Measurements from ENCODE around the gene GATA2.

The GATA2 gene

DNA sequence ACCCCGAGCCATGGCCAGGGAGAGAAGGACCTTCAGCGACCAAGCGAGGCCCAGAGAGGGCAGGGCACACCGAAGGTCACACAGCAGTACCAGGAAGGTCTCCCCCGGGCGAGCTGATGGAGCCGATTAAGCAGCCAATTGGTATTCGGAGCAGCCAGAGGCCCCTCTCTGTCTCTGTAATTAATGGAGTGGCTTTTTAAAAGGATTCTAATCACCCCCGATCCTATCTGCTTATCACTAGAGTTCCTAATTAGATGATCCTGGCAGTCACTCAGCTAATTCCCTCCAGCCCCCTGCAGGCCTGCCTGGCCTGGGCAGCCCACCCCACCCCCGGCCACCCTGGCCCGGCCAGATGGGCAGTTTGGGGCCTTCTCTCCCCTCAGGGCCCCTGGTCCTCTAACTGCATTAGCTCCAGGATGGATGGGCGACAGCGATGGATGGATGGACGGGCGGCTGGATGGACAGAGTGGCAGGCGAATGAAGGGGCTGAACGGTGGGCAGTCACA lies 24.7 kb downstream of the GATA2 start:
- Mint-ChIP-seq H3K27me3 (peaks cover 51 to 61% of the 10 kb centered on the region in 2 donors), H3K4me1 (no peaks in the 10 kb centered on the region), H3K9me3 (no peaks in the 10 kb centered on the region), H3K27ac (no peak overlapping the region), H3K4me3 (no peak overlapping the region), H3K36me3 (no peaks in the 10 kb centered on the region)
- ATAC-seq (replicated peaks) (no peak), DNase-seq (no peak)

GRCh38 chr3:128466840-128467541 lies 26.0 kb downstream of the GATA2 start, which contains the start of gene DNAJB8:
Gene DNAJB8 (minus strand): TSS chr3:128466890. CDS start chr3:128463245, 3,645 bp downstream.
- no peaks in the 10 kb centered on the region for H3K4me1 Mint-ChIP-seq
- ATAC-seq (replicated peaks) (no peak), DNase-seq (no peak)
- no peaks in the 10 kb centered on the region for H3K36me3 Mint-ChIP-seq
- H3K9me3 Mint-ChIP-seq, result no peaks in the 10 kb centered on the region
- H3K4me3 Mint-ChIP-seq, result no peak within 1 kb of the TSS
- H3K27ac Mint-ChIP-seq, result no peak within 1 kb of the TSS
- peaks cover 42 to 55% of the 10 kb centered on the region in 2 donors for H3K27me3 Mint-ChIP-seq

- DNase-seq, result no peak
- H3K4me3 Mint-ChIP-seq, result no peak overlapping the region
- no peaks in the 10 kb centered on the region for H3K9me3 Mint-ChIP-seq
- H3K4me1 Mint-ChIP-seq, result no peaks in the 10 kb centered on the region
- H3K36me3 Mint-ChIP-seq, result no peaks in the 10 kb centered on the region
- no peak for ATAC-seq (replicated peaks)
- H3K27me3 Mint-ChIP-seq, result peaks cover 40 to 41% of the 10 kb centered on the region in 2 donors
- H3K27ac Mint-ChIP-seq, result no peak overlapping the region
Measured at GRCh38 chr3:128464702-128465101, 28.3 kb downstream of the GATA2 start.

- Mint-ChIP-seq H3K4me3 (no peak overlapping the region), H3K27me3 (peaks cover 40 to 41% of the 10 kb centered on the region in 2 donors), H3K27ac (no peak overlapping the region), H3K9me3 (no peaks in the 10 kb centered on the region), H3K4me1 (no peaks in the 10 kb centered on the region), H3K36me3 (no peaks in the 10 kb centered on the region)
- no peak for DNase-seq
- no peak for ATAC-seq (replicated peaks)
Measured at GRCh38 chr3:128464188-128464587, 28.8 kb downstream of the GATA2 start.

DNA sequence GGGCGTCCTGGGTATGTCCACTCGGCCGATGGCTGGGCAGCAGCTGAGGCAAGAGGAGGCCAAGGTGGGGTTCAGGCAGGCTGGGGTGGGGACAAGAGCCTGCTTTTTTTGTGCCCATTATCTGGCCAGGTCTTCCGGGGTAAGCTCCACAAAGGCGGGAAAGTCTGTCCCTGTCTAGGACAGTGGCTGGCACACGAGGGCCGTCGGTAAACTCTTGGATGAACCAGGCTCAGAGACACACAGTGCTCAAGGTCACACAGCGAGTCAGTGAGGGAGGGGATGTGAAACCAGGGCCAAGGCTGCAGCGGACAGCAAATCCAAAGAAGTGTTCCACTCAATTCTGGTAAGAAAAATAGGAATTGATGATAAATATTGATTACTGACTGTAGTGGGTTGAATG lies 29.2 kb downstream of the GATA2 start:
- no peak overlapping the region for H3K4me3 Mint-ChIP-seq
- peaks cover 40 to 41% of the 10 kb centered on the region in 2 donors for H3K27me3 Mint-ChIP-seq
- ATAC-seq (replicated peaks) (no peak), DNase-seq (no peak)
- no peaks in the 10 kb centered on the region for H3K4me1 Mint-ChIP-seq
- no peaks in the 10 kb centered on the region for H3K36me3 Mint-ChIP-seq
- no peaks in the 10 kb centered on the region for H3K9me3 Mint-ChIP-seq
- H3K27ac Mint-ChIP-seq, result no peak overlapping the region

DNA sequence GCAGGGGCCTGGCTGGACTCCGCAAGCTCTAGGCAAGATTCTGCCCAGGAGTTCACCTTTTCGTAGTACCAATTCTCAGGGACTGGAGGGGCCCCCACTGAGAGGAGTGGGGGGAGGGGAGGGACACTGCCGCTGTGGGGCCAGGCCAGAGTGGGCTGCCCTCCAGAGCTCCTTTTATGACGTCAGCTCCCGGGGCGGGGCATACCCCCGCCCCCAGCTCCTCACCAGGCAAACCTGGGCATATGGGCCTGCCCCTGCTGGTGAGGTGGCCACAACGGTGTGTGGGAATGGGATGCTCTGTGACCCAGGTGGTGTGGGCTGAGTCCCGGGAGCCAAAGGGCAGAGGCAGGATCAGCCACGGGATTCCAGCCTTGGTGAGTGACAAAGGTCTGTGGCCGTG lies 29.6 kb downstream of the GATA2 start:
- DNase-seq (no peak), ATAC-seq (replicated peaks) (no peak)
- H3K4me1 Mint-ChIP-seq, result no peaks in the 10 kb centered on the region
- no peaks in the 10 kb centered on the region for H3K9me3 Mint-ChIP-seq
- H3K4me3 Mint-ChIP-seq, result no peak overlapping the region
- peaks cover 40 to 41% of the 10 kb centered on the region in 2 donors for H3K27me3 Mint-ChIP-seq
- no peak overlapping the region for H3K27ac Mint-ChIP-seq
- no peaks in the 10 kb centered on the region for H3K36me3 Mint-ChIP-seq

- Mint-ChIP-seq H3K9me3 (no peaks in the 10 kb centered on the region), H3K27me3 (peaks cover 40 to 41% of the 10 kb centered on the region in 2 donors), H3K27ac (no peak overlapping the region), H3K4me1 (no peaks in the 10 kb centered on the region), H3K4me3 (no peak overlapping the region), H3K36me3 (no peaks in the 10 kb centered on the region)
- DNase-seq, result no peak
- no peak for ATAC-seq (replicated peaks)
Measured at GRCh38 chr3:128462931-128463330, 30.1 kb downstream of the GATA2 start.

GRCh38 chr3:128462341-128462910 lies 30.6 kb downstream of the GATA2 start:
- Mint-ChIP-seq H3K4me1 (no peaks in the 10 kb centered on the region), H3K27ac (no peak overlapping the region), H3K36me3 (no peaks in the 10 kb centered on the region), H3K9me3 (no peaks in the 10 kb centered on the region), H3K27me3 (peaks cover 39 to 40% of the 10 kb centered on the region in 2 donors), H3K4me3 (no peak overlapping the region)
- DNase-seq (no peak), ATAC-seq (replicated peaks) (no peak)

- Mint-ChIP-seq H3K4me3 (no peak overlapping the region), H3K27ac (no peak overlapping the region), H3K9me3 (no peaks in the 10 kb centered on the region), H3K27me3 (peaks cover 32 to 34% of the 10 kb centered on the region in 2 donors), H3K36me3 (no peaks in the 10 kb centered on the region), H3K4me1 (no peaks in the 10 kb centered on the region)
- DNase-seq (no peak), ATAC-seq (replicated peaks) (no peak)
Measured at GRCh38 chr3:128461731-128462130, 31.3 kb downstream of the GATA2 start.

DNA sequence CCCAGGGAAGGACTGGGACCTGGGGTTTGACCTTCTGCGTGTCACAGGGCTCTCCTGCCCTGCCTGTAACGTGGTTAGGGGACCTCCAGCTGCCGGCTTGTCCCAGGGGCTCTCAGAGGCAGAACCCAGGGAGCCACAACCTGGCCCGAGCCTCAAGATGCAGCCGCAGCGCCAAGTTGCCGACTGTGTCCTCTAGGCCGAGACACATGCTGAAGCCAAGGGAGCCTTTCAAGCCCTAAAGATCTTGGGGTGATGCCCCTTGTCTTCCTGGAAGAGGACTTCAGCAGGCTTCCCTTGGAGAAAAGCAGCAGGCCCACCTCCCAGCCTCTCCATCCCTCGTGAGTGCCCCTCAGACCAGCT lies 33.6 kb downstream of the GATA2 start:
- DNase-seq (no peak), ATAC-seq (replicated peaks) (no peak)
- Mint-ChIP-seq H3K27me3 (peaks cover 34 to 38% of the 10 kb centered on the region in 2 donors), H3K4me1 (no peaks in the 10 kb centered on the region), H3K4me3 (no peak overlapping the region), H3K27ac (no peak overlapping the region), H3K9me3 (no peaks in the 10 kb centered on the region), H3K36me3 (no peaks in the 10 kb centered on the region)

DNA sequence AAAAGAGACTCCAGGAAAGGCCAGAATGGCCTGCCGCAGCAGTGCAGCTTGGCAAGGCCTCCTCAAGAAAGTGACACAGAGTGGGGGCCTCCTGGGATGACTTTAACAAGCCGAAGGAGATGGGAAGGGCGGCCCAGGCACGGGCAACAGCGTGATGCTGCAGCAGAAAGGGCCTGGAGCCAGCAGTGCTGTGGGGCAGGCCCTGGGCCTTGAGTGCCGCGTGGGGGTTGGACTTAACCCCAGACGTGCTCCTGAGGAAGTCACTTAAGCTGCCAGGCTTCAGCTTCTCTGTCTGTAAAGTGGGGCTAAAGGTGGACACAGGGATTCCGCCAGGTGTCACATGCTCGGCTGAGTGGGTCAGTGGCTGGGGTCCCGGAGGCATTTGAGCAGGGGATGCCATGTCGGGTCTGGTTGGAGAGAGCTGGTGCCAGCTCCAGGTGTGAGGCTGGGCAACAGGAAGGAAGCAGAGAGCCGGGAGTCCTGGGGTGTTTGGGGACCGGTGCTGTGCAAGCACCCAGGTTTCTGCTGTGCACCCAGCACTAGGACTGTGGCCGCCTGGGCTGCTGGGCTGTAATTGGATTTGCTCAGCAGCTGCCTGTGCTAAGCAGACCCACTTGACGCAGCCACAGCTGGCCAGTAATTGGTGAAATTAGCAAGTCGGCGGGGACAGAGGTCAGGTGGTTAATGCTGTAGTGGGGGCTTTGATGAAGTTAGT lies 34.1 kb downstream of the GATA2 start:
- H3K9me3 Mint-ChIP-seq, result no peaks in the 10 kb centered on the region
- no peaks in the 10 kb centered on the region for H3K4me1 Mint-ChIP-seq
- no peaks in the 10 kb centered on the region for H3K36me3 Mint-ChIP-seq
- ATAC-seq (replicated peaks) (no peak), DNase-seq (no peak)
- H3K27me3 Mint-ChIP-seq, result peaks cover 39 to 42% of the 10 kb centered on the region in 2 donors
- H3K4me3 Mint-ChIP-seq, result no peak overlapping the region
- H3K27ac Mint-ChIP-seq, result no peak overlapping the region

- Mint-ChIP-seq H3K27ac (no peak overlapping the region), H3K4me1 (no peaks in the 10 kb centered on the region), H3K9me3 (no peaks in the 10 kb centered on the region), H3K27me3 (peaks cover 32 to 40% of the 10 kb centered on the region in 2 donors), H3K36me3 (no peaks in the 10 kb centered on the region), H3K4me3 (no peak overlapping the region)
- DNase-seq (no peak), ATAC-seq (replicated peaks) (no peak)
Measured at GRCh38 chr3:128457937-128458336, 35.1 kb downstream of the GATA2 start.

GRCh38 chr3:128456776-128457715 lies 36.0 kb downstream of the GATA2 start:
- Mint-ChIP-seq H3K4me1 (no peaks in the 10 kb centered on the region), H3K4me3 (no peak overlapping the region), H3K9me3 (no peaks in the 10 kb centered on the region), H3K36me3 (no peaks in the 10 kb centered on the region), H3K27me3 (peaks cover 33 to 43% of the 10 kb centered on the region in 2 donors), H3K27ac (no peak overlapping the region)
- DNase-seq (no peak), ATAC-seq (replicated peaks) (no peak)

Measured in stimulated activated naive B cell treated with anti-CD40 and anti-IgM and Interleukin-4, amounts not matched to agents 10 μg/mL and 1 μg/mL and 100 μg/mL, for 72 hours (primary cell).